GM08714 (cell line): ENCODE measurements around the gene FKBP3.
"Not testable (repeated sequence)": the region's sequence is repeated elsewhere in the genome, so short reads cannot be mapped to it uniquely, and the experiment has no call there.

Experiments
- H3K4me3 ChIP-seq: fragments of 200-500 bp; sonication (Bioruptor generic); 2 replicates; pipeline ENCODE4 v1.5.1; 2014; ENCODE audit warnings: mild to moderate bottlenecking, low read length, inconsistent platforms
- ZNF274 ChIP-seq: IDR thresholded peaks from 2 replicates; pipeline ENCODE4 v1.6.1; 2012; ENCODE audit warnings: mild to moderate bottlenecking, low read depth, low read length

The FKBP3 gene

DNA sequence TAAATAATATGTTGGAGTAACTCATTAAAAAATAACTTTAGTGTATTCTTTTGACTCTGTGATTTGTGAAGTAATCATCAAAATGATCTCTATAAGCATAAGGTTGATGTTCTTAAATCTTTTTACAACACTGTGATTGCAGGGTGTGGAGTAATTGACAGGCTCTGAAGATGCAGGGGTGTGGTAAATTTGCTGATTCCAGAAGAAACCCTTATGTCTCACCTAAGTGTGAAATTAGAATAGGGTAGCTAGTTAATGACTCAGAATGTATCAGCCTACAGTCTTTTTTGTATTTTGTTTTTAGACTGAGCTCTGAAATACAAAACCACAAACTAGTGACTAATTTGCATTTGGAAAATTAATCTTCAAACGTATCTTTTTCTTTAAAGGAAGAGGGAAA lies 44.5 kb downstream of the FKBP3 start:
- H3K4me3 ChIP-seq = no peak overlapping the region
- no peak for TF ChIP-seq ZNF274

DNA sequence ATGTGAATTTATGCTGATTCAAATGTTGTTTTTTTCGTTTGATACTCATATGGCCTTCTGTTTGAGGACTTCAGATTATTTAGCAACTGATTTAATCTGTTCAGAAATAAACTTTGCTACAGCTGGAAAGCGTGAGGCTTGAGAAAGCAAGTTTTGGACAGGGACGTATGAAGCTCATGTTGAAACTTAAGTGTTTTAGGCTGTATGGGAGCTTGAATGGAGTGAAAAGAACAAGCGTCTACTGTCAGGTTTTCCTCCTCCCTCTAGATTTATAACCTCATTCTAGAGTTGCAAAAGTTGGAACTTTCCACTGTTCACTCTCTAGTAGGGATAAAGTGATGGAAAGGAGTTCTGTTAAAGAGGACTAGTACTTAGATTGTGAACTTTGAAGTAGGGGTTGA lies 49.3 kb downstream of the FKBP3 start:
- peak overlapping the region; percentile 95 for H3K4me3 ChIP-seq
- TF ChIP-seq ZNF274 = no peak

DNA sequence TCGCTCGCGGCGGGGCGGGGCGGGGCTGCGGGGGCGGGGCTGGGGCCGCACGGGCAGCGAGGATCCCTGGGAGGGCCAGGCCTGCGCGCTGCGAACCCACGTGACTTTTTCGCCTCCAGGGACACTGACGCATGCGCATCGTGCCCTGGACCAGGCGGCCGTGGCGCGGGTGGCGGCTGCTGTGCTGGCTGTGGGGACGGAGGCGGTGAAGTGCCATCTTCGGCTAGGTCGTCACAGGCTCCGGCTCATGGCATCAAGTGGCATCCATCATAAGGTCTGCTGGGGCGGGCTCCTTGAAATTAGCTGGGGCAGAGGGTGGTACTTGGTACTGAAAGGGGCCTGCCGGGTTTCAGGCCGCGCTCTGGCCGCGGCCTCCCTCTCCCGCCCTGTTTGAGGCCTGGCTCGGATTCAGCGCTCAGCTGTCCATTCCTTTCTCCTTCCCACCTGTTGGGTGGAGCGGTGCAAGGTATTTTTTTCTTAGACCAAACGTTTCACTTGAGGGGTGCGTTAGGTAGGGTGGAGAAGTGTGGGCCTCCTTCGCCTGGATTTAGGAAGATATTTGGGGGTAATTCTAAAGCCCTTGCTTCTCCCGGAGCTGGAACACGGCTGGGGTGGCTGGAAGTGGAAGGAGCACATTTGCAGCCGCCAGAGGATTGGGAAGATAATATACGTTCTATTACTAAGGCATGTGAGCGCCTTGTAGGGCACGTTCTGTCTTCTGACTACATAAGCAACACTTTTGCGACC lies 50.1 kb downstream of the FKBP3 start, which contains the start of gene PRPF39:
Gene PRPF39, plus strand, starts transcription at position 141 of the 747 bp plus-strand sequence. CDS start 11,124 bp downstream, outside the sequence.
- peak within 1 kb of the TSS; percentile 95 for H3K4me3 ChIP-seq
- no peak for TF ChIP-seq ZNF274

DNA sequence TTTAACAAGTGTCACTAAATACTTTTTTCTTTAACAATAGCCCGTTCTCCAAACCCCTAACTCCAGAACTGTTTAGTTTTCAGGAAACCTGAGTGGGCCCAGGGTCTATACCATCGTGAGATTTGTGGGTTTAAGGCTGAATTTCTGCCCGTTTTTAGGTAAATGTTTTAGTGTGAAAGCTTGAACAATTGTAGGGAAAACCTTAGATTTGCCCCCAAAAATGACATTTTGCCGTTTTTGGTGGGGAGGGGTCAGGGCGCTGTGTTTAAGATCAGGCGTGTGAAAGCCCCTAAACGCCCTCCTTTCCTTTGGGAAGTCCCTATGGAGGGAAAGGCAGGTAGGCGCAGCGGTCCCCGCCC lies 50.7 kb downstream of the FKBP3 start:
- peak overlapping the region; percentile 65 for H3K4me3 ChIP-seq
- TF ChIP-seq ZNF274 = no peak

DNA sequence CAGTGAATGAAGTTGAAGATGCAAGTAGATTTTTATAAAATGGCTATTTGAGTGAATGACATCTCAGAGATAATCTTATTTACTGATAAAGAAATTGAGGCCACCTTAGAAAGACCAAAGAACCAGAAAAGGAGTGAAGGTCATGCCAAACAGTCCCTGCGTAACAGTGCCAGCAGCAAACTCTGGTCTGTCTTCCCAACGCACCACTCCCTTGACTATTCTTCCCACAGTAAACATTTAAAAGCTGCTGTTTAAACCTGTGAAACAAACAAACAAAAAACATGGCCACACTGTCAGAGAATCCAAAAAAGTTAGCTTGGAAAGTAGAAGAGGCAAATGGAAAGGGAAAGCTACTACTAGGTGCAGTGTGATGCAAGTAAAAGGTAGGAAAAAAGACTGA lies 51.9 kb downstream of the FKBP3 start:
- no peak for TF ChIP-seq ZNF274

DNA sequence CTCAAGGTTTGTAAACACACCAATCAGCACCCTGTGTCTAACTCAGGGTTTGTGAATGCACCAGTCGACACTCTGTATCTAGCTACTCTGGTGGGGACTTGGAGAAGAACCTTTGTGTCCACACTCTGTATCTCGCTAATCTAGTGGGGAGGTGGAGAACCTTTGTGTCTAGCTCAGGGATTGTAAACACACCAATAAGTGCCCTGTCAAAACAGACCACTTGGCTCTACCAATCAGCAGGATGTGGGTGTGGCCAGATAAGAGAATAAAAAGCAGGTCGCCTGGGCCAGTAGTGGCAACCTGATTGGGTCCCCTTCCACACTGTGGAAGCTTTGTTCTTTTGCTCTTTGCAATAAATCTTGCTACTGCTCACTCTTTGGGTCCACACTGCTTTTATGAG lies 53.2 kb downstream of the FKBP3 start:
- not testable (repeated sequence) for H3K4me3 ChIP-seq

More for the DNA sequence above, 51.9 kb downstream of the FKBP3 start:
- H3K4me3 ChIP-seq = no peak overlapping the region

DNA sequence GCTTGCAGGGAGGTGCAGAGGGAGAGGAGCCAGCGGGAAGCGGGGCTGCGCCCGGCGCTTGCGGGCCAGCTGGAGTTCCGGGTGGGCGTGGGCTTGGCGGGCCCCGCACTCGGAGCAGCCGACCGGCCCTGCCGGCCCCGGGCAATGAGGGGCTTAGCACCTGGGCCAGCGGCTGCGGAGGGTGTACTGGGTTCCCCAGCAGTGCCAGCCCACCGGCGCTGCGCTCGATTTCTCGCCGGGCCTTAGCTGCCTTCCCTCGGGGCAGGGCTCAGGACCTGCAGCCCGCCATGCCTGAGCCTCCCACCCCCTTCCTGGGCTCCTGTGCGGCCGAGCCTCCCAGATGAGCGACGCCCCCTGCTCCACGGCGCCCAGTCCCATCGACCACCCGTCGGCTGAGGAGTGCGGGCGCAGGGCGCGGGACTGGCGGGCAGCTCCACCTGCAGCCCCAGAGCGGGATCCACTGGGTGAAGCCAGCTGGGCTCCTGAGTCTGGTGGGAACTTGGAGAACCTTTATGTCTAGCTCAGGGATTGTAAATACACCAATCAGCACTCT lies 53.8 kb downstream of the FKBP3 start:
- H3K4me3 ChIP-seq = not testable (repeated sequence)

DNA sequence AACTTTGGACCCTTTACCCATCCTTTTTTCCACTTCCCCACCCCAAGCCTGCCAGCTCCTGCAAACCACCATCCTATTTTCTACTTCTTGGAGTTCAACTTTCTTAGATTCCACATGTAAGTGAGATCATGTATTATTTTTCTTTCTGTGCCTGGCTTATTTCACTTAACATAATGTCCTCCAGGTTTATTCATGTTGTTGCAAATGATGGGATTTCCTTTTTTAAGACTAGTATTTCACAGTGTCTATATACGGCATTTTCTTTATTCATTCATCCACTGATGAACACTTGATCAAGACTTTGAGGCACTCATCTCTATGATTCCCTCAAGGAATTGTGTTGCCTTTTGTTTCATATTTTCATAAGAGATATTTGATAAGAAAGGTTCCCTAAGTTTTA lies 56.0 kb downstream of the FKBP3 start:
- no peak for TF ChIP-seq ZNF274
- no peak overlapping the region for H3K4me3 ChIP-seq

DNA sequence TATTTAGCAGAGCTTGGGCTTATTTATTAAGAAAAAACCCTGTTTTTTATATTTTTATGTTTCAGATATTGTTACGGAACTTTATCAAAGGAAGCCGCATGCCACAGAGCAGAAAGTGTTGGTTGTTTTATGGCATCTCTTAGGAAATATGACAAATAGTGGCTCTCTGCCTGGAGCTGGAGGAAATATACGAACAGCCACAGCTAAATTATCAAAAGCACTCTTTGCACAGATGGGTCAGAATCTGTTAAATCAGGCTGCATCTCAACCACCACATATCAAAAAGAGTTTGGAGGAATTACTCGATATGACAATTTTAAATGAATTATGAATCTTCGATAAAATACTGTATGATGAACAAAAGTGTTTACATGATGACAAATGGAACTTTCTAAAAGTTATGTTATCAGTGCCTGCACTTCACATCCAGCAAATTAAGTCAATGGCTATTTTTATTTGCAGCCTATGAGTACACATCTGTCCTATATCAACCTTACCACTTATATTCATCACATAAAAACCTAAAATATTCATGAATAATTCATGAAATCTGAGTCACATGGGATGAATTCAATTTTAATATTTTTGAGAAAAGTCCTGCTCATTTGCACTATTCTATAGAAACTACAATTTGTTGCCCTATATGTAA lies 60.9 kb downstream of the FKBP3 start:
- no peak for TF ChIP-seq ZNF274
- no peak overlapping the region for H3K4me3 ChIP-seq

DNA sequence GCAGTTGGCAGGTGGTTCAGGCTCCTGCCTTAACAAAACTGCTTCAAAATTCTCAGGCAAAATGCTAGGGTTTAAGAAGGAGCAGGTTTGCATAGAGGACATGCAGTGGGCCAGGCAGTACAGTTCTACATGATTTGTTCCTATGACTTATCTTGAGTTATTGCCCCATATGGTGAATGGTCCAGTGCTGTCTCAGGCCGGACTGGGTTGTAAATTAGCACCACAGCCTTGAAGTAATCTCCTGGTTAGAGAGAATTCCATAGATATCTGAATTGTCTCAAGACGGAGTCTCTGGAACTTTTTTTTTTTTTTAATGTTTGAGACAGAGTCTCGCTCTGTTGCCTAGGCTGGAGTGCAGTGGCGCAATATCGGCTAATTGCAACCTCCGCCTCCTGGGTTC lies 62.2 kb downstream of the FKBP3 start:
- no peak overlapping the region for H3K4me3 ChIP-seq
- TF ChIP-seq ZNF274 = no peak

DNA sequence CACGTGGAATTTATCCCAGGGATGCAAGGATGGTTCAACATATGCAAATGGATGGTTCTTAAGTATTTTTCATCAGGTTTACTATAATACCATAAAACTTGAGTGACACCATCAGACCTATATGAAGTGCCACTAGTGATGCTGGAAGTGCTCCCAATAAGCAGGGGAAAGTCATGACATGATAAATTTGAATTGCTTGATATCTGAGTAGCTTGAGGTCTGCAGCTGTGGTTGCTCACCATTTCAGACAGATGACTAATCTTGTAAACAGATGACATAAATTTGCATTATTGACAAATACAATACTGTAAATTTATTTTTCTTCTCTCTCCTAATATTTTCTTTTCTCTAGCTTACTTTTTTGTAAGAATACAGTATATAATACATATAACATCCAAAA lies 64.1 kb downstream of the FKBP3 start:
- no peak overlapping the region for H3K4me3 ChIP-seq
- TF ChIP-seq ZNF274 = no peak

DNA sequence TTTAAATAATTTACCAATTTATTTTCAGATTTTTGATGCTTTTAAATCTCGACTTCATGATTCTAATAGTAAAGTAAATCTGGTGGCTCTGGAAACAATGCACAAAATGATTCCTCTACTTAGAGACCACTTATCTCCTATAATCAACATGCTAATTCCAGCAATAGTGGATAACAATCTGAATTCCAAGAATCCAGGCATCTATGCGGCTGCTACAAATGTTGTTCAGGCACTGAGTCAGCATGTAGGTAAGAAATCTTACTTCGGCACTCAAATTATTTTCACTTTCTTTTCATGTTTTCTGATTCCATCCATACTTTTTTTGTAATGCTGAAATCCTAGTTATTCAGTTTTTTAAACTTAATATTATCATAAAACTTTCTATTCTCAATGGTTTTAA lies 65.9 kb downstream of the FKBP3 start:
- TF ChIP-seq ZNF274 = no peak
- H3K4me3 ChIP-seq = no peak overlapping the region

DNA sequence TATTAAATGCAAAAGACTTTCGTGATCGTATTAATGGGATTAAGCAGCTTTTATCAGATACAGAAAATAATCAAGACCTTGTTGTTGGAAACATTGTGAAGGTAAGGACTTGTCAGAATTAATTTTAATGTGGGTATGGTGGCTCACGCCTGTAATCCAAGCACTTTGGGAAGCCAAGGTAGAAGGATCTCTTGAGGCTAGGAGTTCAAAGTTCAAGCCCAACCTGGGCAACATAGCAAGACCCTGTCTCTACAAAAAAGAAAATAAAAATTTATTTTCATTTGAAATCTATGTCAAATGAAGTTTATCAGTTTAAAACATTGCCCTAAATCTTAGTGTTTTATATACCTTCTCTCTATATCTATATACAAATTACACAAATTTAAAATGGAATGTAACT lies 67.6 kb downstream of the FKBP3 start:
- H3K4me3 ChIP-seq = no peak overlapping the region
- TF ChIP-seq ZNF274 = no peak

DNA sequence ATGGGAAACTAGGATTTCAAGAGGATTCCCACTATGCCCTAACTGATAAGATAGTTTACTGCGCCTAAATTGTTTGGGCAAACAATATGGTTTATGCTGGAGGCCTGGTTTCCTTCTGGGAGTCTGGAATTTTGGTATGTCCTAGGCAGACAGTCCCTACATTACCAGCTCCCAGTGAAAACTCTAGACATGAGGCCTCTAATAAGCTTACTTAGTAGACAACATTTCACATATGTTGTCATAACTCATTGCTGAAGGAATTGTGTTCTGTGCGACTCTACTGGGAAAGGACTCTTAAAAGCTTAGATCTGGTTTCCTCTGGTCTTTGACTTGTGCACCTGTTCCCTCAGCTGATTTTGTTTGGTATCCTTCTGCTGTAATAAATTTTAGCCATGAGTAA lies 68.3 kb downstream of the FKBP3 start:
- no peak for TF ChIP-seq ZNF274
- H3K4me3 ChIP-seq = no peak overlapping the region
